Tibial artery (tissue), 4 donors: ENCODE measurements around the gene SERPINA1.
"Not testable (repeated sequence)": the region's sequence is repeated elsewhere in the genome, so short reads cannot be mapped to it uniquely, and the experiment has no call there.

Source experiments
- DNase-seq, 2 donors: peaks; one replicate each; pipeline ENCODE4 v3.0.0-alpha.2; 2019
- H3K27ac ChIP-seq, 2 donors: fragments of 200-600 bp; sonication (generic) in 1 of 2; 1 replicate in 1 of 2; 2 replicates in 1 of 2; pipeline ENCODE4 v1.5.1; 2018 to 2019; ENCODE audit warnings: mild to moderate bottlenecking in 1 of 2
- H3K27me3 ChIP-seq, 2 donors: fragments of 200-600 bp; sonication (generic) in 1 of 2; one replicate each; pipeline versions ENCODE4 v1.5.1 to v1.6.0; 2016 to 2019
- H3K36me3 ChIP-seq, 3 donors: fragments of 200-600 bp; sonication (generic) in 2 of 3; one replicate each; pipeline ENCODE4 v1.5.1; 2016 to 2019; ENCODE audit warnings: mild to moderate bottlenecking in 2 of 3
- H3K4me1 ChIP-seq, 4 donors: fragments of 200-600 bp; sonication (generic) in 2 of 4; 1 replicate in 3 of 4; 2 replicates in 1 of 4; pipeline ENCODE4 v1.5.1; 2016 to 2019
- H3K4me3 ChIP-seq, 2 donors: fragments of 200-600 bp; sonication (generic) in 1 of 2; 1 replicate in 1 of 2; 2 replicates in 1 of 2; pipeline ENCODE4 v1.5.1; 2018 to 2019; ENCODE audit warnings: mild to moderate bottlenecking in 2 of 2
- H3K9me3 ChIP-seq, 3 donors: fragments of 200-600 bp; sonication (generic) in 1 of 3; one replicate each; pipeline ENCODE4 v1.5.1; 2016 to 2019
- intact Hi-C: fragments of 100-400 bp; cut with DNase I; formaldehyde crosslinking; loops from one replicate; pipeline ENCODE4 v1.15.0; 2023; ENCODE audit warnings: low total_unique reads
- TF ChIP-seq, protein P1 (sequence below), 2 experiments: fragments of 200-600 bp in 1 of 2; fragments of 450-650 bp in 1 of 2; IDR thresholded peaks; one replicate each; pipeline ENCODE4 v1.5.1; 2017 to 2019; ENCODE audit warnings: antibody characterized with exemption in 2 of 2, mild to moderate bottlenecking in 1 of 2, moderate library complexity in 1 of 2

Gene SERPINA1

DNA sequence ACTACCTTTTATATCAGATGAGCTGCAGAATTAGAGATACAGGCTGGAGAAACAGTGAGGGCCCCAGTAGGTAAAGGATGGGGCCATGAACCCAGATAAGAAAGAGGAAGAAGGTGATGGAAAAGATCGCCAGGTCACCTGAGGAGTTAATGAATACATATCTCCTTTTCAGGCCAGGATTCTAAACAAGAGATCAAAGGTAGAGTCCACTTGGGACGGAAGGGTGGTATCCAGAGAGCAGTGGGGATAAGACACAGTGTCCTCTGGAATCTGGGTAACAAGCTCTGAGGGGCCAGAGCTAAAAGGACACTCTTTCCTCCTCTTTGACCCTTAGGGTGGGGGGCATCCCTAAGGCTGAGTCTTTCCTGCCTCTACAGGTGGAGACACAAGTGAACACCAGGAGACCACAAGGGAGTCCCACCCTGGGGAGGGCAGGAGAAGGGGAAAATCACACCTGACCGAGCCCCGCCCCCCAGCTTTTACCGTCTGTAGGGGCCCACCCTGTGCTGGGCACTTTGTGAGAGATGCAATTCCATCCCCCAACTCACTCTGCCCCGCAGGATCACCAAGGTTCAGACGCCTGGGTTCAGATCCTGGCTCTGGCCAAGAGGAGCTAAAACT, 27.3 kb downstream of the SERPINA1 start:
- H3K4me3 ChIP-seq: no peak overlapping the region
- H3K36me3 ChIP-seq: no peaks in the 10 kb centered on the region
- DNase-seq: no peak
- no peaks in the 10 kb centered on the region for H3K27me3 ChIP-seq
- TF ChIP-seq, protein P1, sequence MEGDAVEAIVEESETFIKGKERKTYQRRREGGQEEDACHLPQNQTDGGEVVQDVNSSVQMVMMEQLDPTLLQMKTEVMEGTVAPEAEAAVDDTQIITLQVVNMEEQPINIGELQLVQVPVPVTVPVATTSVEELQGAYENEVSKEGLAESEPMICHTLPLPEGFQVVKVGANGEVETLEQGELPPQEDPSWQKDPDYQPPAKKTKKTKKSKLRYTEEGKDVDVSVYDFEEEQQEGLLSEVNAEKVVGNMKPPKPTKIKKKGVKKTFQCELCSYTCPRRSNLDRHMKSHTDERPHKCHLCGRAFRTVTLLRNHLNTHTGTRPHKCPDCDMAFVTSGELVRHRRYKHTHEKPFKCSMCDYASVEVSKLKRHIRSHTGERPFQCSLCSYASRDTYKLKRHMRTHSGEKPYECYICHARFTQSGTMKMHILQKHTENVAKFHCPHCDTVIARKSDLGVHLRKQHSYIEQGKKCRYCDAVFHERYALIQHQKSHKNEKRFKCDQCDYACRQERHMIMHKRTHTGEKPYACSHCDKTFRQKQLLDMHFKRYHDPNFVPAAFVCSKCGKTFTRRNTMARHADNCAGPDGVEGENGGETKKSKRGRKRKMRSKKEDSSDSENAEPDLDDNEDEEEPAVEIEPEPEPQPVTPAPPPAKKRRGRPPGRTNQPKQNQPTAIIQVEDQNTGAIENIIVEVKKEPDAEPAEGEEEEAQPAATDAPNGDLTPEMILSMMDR (IDR thresholded peaks at IDR 0.05): no peak
- H3K9me3 ChIP-seq: no peaks in the 10 kb centered on the region
- no peaks in the 10 kb centered on the region for H3K4me1 ChIP-seq
- intact Hi-C loops: no loop called here
- no peak overlapping the region for H3K27ac ChIP-seq

DNA sequence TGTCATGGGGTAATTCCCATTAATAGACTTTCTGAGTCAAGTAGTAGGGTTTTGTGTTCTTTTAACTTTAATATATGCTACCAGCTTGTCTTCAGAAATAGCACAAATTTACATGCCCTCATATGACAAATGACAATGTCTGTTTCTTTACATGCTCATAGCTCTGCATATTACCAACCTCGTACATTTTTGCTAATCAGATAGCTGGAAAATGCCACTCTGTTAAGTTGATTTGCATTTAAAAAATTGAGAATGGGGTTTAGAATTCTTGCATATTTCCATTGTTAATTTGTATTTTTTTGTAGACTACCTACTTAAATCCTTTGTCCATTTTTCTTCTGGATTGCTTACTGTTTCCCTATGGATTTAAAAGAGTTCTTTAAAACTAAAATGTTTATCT, 31.2 kb downstream of the SERPINA1 start:
- peaks cover 0 to 4% of the 10 kb centered on the region in 2 donors for H3K27me3 ChIP-seq
- H3K4me3 ChIP-seq: no peak overlapping the region
- DNase-seq: no peak
- H3K9me3 ChIP-seq: no peaks in the 10 kb centered on the region
- TF ChIP-seq, protein P1 (IDR thresholded peaks at IDR 0.05): no peak
- intact Hi-C loops: loop anchor here (2.0 kb wide), 1 partner anchor 130 kb away; no protein-coding TSS in a partner anchor
- H3K27ac ChIP-seq: no peak overlapping the region
- no peaks in the 10 kb centered on the region for H3K36me3 ChIP-seq
- H3K4me1 ChIP-seq: no peaks in the 10 kb centered on the region

DNA sequence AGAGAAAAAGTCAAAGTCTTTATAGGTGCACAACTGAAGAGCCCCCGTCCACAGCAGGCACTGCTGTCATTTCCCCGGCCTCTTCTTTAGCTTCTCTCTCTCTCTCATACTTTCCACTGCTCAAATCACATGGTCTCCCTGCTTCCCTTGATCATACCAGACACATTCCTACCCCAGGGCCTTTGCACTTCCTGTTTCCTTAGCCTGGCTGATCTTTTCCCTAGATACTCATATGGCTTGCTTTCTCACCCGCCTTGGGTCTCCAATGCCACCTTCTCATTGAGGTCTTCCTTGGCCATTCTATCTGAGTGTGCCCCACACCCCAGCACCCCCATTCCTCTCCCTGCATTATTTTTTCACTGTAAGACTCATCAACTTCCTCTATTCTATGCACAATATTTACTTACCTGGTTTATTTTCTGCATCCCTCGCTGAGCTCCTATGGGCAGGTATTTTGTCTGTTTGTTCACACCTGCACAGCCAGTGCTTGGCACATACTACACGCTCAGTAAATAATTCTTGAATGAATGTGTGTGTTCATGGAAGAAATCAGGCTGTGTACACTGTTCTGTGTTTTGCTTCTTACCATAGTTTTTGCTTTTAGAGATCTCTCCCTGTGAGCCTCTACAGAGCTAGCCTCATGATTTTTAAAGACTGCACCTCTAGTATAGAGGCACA, 31.9 kb downstream of the SERPINA1 start:
- Histone ChIP-seq H3K27me3 (peaks cover 0 to 4% of the 10 kb centered on the region in 2 donors), H3K9me3 (no peaks in the 10 kb centered on the region), H3K4me3 (no peak overlapping the region), H3K4me1 (no peaks in the 10 kb centered on the region), H3K27ac (no peak overlapping the region), H3K36me3 (no peaks in the 10 kb centered on the region)
- DNase-seq: no peak
- TF ChIP-seq, protein P1 (IDR thresholded peaks at IDR 0.05): no peak
- intact Hi-C loops: loop anchor here (2.0 kb wide), 1 partner anchor 130 kb away; no protein-coding TSS in a partner anchor

DNA sequence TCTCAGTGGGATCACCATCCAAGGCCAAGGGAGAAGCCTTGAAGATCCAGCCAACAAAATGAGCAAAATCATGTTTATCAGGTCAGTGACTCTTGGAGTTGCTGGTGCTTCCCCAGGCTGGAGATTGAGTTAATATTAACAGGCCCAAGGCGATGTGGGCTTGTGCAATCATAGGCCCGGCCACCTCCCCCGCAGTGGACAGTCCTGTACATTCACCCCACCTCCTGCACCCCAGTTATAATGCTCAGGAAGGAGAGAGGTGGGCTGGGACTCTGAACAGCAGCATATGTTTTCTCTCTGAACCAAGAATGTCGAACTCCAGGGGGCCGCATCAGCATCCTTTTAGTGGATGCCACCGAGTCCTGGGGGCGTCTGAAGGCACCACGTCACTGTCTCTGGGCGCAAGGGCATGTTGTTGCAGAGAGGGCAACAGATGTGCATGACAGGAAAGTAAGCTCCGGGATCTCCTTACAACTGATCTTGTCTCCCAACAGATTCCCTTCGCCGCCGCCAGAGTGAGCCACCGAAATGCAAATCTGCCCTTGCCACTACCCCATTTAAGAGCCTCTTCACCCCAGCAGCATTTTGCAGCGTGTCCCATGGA, 33.1 kb downstream of the SERPINA1 start:
- intact Hi-C loops: no loop called here
- peak in 1 of 2 donors; percentile 73 for DNase-seq

DNA sequence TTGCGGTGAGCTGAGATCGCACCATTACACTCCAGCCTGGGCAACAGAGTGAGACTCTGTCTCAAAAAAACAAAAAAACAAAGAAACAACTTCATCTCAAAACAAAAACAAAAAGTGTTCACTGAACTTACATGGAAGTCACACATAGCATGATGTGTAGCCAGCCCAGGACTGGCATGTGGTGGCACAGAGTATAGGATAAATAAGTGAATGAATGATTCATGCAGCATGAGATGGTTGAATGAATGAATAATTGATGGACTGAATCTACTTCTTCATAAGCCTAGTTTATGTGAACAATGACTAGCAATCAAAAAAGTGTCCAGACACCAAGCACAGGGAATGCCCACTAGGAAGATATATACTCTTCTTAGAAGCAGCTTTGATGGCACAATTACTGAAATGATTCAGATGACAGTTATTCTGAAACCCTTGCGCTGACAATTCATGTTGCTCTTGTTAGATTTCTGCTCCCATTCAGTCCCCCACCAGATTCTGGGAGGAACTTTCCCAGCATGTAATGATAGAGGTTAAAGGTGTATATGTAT, 33.7 kb downstream of the SERPINA1 start:
- DNase-seq: no peak
- H3K4me1 ChIP-seq: no peaks in the 10 kb centered on the region
- H3K4me3 ChIP-seq: no peak overlapping the region
- H3K27ac ChIP-seq: no peak overlapping the region
- H3K36me3 ChIP-seq: no peaks in the 10 kb centered on the region
- H3K9me3 ChIP-seq: no peaks in the 10 kb centered on the region
- H3K27me3 ChIP-seq: peaks cover 0 to 4% of the 10 kb centered on the region in 2 donors
- intact Hi-C loops: no loop called here
- TF ChIP-seq, protein P1 (IDR thresholded peaks at IDR 0.05): no peak

More for the DNA sequence above, 33.1 kb downstream of the SERPINA1 start:
- Histone ChIP-seq H3K4me3 (no peak overlapping the region), H3K36me3 (no peaks in the 10 kb centered on the region), H3K27me3 (peaks cover 0 to 4% of the 10 kb centered on the region in 2 donors), H3K9me3 (no peaks in the 10 kb centered on the region), H3K4me1 (no peaks in the 10 kb centered on the region), H3K27ac (no peak overlapping the region)
- TF ChIP-seq, protein P1 (IDR thresholded peaks at IDR 0.05): peak; percentile 22 to 30

DNA sequence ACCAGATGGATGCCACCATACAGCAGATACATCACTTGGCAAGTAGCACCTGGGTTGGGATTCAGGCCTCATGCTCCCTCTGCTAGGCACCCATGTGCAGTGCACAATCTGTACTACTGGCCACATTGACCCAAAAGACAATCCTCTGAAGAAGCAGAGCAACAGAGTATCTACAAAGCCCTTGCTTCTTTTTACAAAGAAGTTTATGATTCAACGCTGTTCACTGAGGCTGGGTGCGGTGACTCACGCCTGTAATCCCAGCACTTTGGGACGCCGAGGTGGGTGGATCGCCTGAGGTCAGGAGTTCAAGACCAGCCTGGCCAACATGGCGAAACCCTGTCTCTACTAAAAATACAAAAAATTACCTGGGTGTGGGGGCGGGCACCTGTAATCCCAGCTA, 34.2 kb downstream of the SERPINA1 start:
- H3K9me3 ChIP-seq, H3K27ac ChIP-seq, H3K27me3 ChIP-seq, H3K36me3 ChIP-seq, intact Hi-C loops, DNase-seq, H3K4me3 ChIP-seq, H3K4me1 ChIP-seq: not testable (repeated sequence)
